GM12878 (cell line): Measurements from ENCODE around the gene PRKACG. TPM values are rescaled to one million over a fixed set of nuclear protein-coding genes. Genes with fewer than 3 reads are reported as not detected.
A peak's percentile ranks its signal among the peaks of the same experiment; 100 is the strongest.

Source experiments
- BHLHE40 ChIP-seq, 2 experiments: fragments of 450-650 bp in 1 of 2; IDR thresholded peaks; 2 replicates each; pipeline ENCODE4 v1.6.1; 2011 to 2017; ENCODE audit warnings: low read depth in 2 of 2, borderline replicate concordance in 1 of 2, improper control_type of control experiment in 1 of 2, low read length in 1 of 2, mild to moderate bottlenecking in 1 of 2
- CHD4 ChIP-seq: fragments of 200-600 bp; sonication (generic); IDR thresholded peaks from 2 replicates; pipeline ENCODE4 v1.6.1; 2016; ENCODE audit warnings: mild to moderate bottlenecking
- DPF2 ChIP-seq: fragments of 450-650 bp; IDR thresholded peaks from 2 replicates; pipeline ENCODE4 v1.6.1; 2017; ENCODE audit warnings: mild to moderate bottlenecking
- GATAD2B ChIP-seq: fragments of 450-650 bp; conservative IDR thresholded peaks from 2 replicates; pipeline ENCODE4 v1.6.1; 2017; ENCODE audit warnings: low read depth, mild to moderate bottlenecking, moderate library complexity
- HDAC2 ChIP-seq: fragments of 200-600 bp; sonication (generic); IDR thresholded peaks from 2 replicates; pipeline ENCODE4 v1.6.1; 2017
- HDAC6 ChIP-seq: fragments of 200-600 bp; sonication (generic); IDR thresholded peaks from one replicate; pipeline ENCODE4 v1.8.0; 2017; ENCODE audit warnings: antibody characterized with exemption; ENCODE audit not compliant: unreplicated experiment
- IKZF1 ChIP-seq: fragments of 450-650 bp; conservative IDR thresholded peaks from 2 replicates; pipeline ENCODE4 v1.6.1; 2017; ENCODE audit warnings: antibody characterized with exemption, mild to moderate bottlenecking
- JUNB ChIP-seq: IDR thresholded peaks from 2 replicates; pipeline ENCODE4 v1.6.1; 2016; ENCODE audit warnings: antibody characterized with exemption, mild to moderate bottlenecking
- KDM1A ChIP-seq: fragments of 200-600 bp; sonication (generic); IDR thresholded peaks from 2 replicates; pipeline ENCODE4 v1.6.1; 2016; ENCODE audit warnings: borderline replicate concordance
- KLF5 ChIP-seq: fragments of 450-650 bp; IDR thresholded peaks from 2 replicates; pipeline ENCODE4 v1.6.1; 2014; ENCODE audit warnings: mild to moderate bottlenecking; ENCODE audit not compliant: partially characterized antibody
- LARP7 ChIP-seq: fragments of 450-650 bp; IDR thresholded peaks from 2 replicates; pipeline ENCODE4 v1.6.1; 2017; ENCODE audit warnings: mild to moderate bottlenecking
- NR2F1 ChIP-seq: fragments of 450-650 bp; conservative IDR thresholded peaks from 2 replicates; pipeline ENCODE4 v1.6.1; 2017; ENCODE audit warnings: mild to moderate bottlenecking
- PML ChIP-seq: IDR thresholded peaks from 2 replicates; pipeline ENCODE4 v1.6.1; 2012; ENCODE audit warnings: low read length, inconsistent platforms
- POLR2AphosphoS5 ChIP-seq: IDR thresholded peaks from 2 replicates; pipeline ENCODE4 v1.6.1; 2011; ENCODE audit warnings: mild to moderate bottlenecking, low read length, inconsistent platforms
- SMAD5 ChIP-seq: IDR thresholded peaks from 2 replicates; pipeline ENCODE4 v1.6.1; 2016; ENCODE audit warnings: antibody characterized with exemption, low read depth
- SMARCA5 ChIP-seq: fragments of 450-650 bp; IDR thresholded peaks from 2 replicates; pipeline ENCODE4 v1.6.1; 2017; ENCODE audit warnings: mild to moderate bottlenecking
- SRF ChIP-seq, 2 experiments: IDR thresholded peaks; 2 replicates each; pipeline ENCODE4 v1.6.1; 2011; ENCODE audit warnings: low read depth in 2 of 2, low read length in 2 of 2, mild to moderate bottlenecking in 1 of 2, moderate library complexity in 1 of 2
- SUPT20H ChIP-seq: IDR thresholded peaks from 2 replicates; pipeline ENCODE4 v1.6.1; 2011; ENCODE audit warnings: low read depth, mild to moderate bottlenecking, low read length, moderate library complexity, borderline replicate concordance; ENCODE audit not compliant: control insufficient read depth
- TCF3 ChIP-seq: IDR thresholded peaks from 2 replicates; pipeline ENCODE4 v1.6.1; 2012; ENCODE audit warnings: low read depth, mild to moderate bottlenecking, low read length, borderline replicate concordance; ENCODE audit not compliant: insufficient read depth
- WRNIP1 ChIP-seq: IDR thresholded peaks from 2 replicates; pipeline ENCODE4 v1.6.1; 2011; ENCODE audit warnings: low read depth, low read length, improper control_type of control experiment, borderline replicate concordance
- ZNF622 ChIP-seq: fragments of 450-650 bp; IDR thresholded peaks from 2 replicates; pipeline ENCODE4 v1.6.1; 2017; ENCODE audit warnings: mild to moderate bottlenecking, inconsistent platforms
- polyA plus RNA-seq, 11 experiments: library from polyadenylated mRNA; depleted of rRNA in 4 of 11; unstranded in 6 of 11; stranded (reverse) in 5 of 11; fragments of >200 nt; fragmentation: Nextera tagmentation in 4 of 11; fragmentation: Illumina TruSeq in 1 of 11; extraction: Ambion mirVana in 4 of 11; extraction: Trizol in 1 of 11; gene quantifications; 1 replicate in 1 of 11; 2 replicates in 10 of 11; pipeline versions ENCODE4 v1.2.1 to v1.2.3, GENCODE V29; 2011 to 2016; ENCODE audit warnings: inconsistent platforms in 2 of 11, missing spikeins in 2 of 11, low read depth in 1 of 11
- total RNA-seq, 4 experiments: library from RNA; depleted of rRNA in 3 of 4; stranded (reverse); fragments of >200 nt in 3 of 4; fragmentation: Illumina TruSeq in 1 of 4; extraction: Trizol in 1 of 4; gene quantifications; 2 replicates each; pipeline versions ENCODE4 v1.2.1 to v1.2.3, GENCODE V29; 2013 to 2021
- TF ChIP-seq, protein P1 (sequence below): fragments of 450-650 bp; formaldehyde crosslinking; IDR thresholded peaks from 2 replicates; pipeline ENCODE4 v1.4.0; 2020; ENCODE audit warnings: mild to moderate bottlenecking, moderate library complexity
- TF ChIP-seq, protein P2 (sequence below): IDR thresholded peaks from 2 replicates; pipeline ENCODE4 v1.6.1; 2012; ENCODE audit warnings: low read depth, low read length, improper control_type of control experiment
- TF ChIP-seq, protein P3 (sequence below): fragments of 450-650 bp; IDR thresholded peaks from 2 replicates; pipeline ENCODE4 v1.6.1; 2017; ENCODE audit warnings: mild to moderate bottlenecking, moderate library complexity

PRKACG gene
- total and polyA plus RNA-seq, 10 of the 15 experiments (the other 5 are each of a cell fraction or from before 2014, with no cell fraction given) = not detected

DNA sequence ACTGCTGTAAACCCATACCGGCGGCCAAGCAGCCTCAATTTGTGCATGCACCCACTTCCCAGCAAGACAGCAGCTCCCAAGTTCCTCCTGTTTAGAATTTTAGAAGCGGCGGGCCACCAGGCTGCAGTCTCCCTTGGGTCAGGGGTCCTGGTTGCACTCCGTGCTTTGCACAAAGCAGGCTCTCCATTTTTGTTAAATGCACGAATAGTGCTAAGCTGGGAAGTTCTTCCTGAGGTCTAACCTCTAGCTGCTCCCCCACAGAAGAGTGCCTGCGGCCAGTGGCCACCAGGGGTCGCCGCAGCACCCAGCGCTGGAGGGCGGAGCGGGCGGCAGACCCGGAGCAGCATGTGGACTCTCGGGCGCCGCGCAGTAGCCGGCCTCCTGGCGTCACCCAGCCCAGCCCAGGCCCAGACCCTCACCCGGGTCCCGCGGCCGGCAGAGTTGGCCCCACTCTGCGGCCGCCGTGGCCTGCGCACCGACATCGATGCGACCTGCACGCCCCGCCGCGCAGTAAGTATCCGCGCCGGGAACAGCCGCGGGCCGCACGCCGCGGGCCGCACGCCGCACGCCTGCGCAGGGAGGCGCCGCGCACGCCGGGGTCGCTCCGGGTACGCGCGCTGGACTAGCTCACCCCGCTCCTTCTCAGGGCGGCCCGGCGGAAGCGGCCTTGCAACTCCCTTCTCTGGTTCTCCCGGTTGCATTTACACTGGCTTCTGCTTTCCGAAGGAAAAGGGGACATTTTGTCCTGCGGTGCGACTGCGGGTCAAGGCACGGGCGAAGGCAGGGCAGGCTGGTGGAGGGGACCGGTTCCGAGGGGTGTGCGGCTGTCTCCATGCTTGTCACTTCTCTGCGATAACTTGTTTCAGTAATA, 21.8 kb upstream of the PRKACG start, which contains the start of gene FXN (continued):
- TF ChIP-seq SMARCA5 (peak; percentile 100), GATAD2B (peak; percentile 94), CHD4 (0 out of 2 replicates have a peak, but pooled peaks have one; percentile 61), SUPT20H (no peak), BHLHE40 (IDR thresholded peaks at IDR 0.05; ENCODE audit: borderline replicate concordance in 1 of 2, low read depth in 2 of 2, low read length in 1 of 2) (peak; percentile 32 to 89; a peak in 3 of 4 replicates), DPF2 (peak; percentile 88), LARP7 (peak; percentile 96), JUNB (no peak), WRNIP1 (no peak), POLR2AphosphoS5 (peak; percentile 40; the same call in 1 of the 2 replicates), TCF3 (no peak), SMAD5 (no peak), HDAC6 (peak; percentile 32), SRF (IDR thresholded peaks at IDR 0.05; ENCODE audit: low read depth in 2 of 2, low read length in 2 of 2) (0 out of 4 replicates have a peak, but pooled peaks of 1 of the 2 experiments have one; percentile 39), KLF5 (peak; percentile 75), IKZF1 (peak; percentile 86), KDM1A (peak; percentile 98; the same call in 1 of the 2 replicates), HDAC2 (peak; percentile 87), ZNF622 (no peak), NR2F1 (peak; percentile 79), PML (0 out of 2 replicates have a peak, but pooled peaks have one; percentile 60)
- TF ChIP-seq, protein P1, sequence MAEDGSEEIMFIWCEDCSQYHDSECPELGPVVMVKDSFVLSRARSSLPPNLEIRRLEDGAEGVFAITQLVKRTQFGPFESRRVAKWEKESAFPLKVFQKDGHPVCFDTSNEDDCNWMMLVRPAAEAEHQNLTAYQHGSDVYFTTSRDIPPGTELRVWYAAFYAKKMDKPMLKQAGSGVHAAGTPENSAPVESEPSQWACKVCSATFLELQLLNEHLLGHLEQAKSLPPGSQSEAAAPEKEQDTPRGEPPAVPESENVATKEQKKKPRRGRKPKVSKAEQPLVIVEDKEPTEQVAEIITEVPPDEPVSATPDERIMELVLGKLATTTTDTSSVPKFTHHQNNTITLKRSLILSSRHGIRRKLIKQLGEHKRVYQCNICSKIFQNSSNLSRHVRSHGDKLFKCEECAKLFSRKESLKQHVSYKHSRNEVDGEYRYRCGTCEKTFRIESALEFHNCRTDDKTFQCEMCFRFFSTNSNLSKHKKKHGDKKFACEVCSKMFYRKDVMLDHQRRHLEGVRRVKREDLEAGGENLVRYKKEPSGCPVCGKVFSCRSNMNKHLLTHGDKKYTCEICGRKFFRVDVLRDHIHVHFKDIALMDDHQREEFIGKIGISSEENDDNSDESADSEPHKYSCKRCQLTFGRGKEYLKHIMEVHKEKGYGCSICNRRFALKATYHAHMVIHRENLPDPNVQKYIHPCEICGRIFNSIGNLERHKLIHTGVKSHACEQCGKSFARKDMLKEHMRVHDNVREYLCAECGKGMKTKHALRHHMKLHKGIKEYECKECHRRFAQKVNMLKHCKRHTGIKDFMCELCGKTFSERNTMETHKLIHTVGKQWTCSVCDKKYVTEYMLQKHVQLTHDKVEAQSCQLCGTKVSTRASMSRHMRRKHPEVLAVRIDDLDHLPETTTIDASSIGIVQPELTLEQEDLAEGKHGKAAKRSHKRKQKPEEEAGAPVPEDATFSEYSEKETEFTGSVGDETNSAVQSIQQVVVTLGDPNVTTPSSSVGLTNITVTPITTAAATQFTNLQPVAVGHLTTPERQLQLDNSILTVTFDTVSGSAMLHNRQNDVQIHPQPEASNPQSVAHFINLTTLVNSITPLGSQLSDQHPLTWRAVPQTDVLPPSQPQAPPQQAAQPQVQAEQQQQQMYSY (CRISPR knock-in tag) = no peak
- TF ChIP-seq, protein P2, sequence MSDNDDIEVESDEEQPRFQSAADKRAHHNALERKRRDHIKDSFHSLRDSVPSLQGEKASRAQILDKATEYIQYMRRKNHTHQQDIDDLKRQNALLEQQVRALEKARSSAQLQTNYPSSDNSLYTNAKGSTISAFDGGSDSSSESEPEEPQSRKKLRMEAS = peak; percentile 74
- TF ChIP-seq, protein P3, sequence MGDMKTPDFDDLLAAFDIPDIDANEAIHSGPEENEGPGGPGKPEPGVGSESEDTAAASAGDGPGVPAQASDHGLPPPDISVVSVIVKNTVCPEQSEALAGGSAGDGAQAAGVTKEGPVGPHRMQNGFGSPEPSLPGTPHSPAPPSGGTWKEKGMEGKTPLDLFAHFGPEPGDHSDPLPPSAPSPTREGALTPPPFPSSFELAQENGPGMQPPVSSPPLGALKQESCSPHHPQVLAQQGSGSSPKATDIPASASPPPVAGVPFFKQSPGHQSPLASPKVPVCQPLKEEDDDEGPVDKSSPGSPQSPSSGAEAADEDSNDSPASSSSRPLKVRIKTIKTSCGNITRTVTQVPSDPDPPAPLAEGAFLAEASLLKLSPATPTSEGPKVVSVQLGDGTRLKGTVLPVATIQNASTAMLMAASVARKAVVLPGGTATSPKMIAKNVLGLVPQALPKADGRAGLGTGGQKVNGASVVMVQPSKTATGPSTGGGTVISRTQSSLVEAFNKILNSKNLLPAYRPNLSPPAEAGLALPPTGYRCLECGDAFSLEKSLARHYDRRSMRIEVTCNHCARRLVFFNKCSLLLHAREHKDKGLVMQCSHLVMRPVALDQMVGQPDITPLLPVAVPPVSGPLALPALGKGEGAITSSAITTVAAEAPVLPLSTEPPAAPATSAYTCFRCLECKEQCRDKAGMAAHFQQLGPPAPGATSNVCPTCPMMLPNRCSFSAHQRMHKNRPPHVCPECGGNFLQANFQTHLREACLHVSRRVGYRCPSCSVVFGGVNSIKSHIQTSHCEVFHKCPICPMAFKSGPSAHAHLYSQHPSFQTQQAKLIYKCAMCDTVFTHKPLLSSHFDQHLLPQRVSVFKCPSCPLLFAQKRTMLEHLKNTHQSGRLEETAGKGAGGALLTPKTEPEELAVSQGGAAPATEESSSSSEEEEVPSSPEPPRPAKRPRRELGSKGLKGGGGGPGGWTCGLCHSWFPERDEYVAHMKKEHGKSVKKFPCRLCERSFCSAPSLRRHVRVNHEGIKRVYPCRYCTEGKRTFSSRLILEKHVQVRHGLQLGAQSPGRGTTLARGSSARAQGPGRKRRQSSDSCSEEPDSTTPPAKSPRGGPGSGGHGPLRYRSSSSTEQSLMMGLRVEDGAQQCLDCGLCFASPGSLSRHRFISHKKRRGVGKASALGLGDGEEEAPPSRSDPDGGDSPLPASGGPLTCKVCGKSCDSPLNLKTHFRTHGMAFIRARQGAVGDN = peak; percentile 93
